Measurements from ENCODE around the gene TGFBR3.

DNA sequence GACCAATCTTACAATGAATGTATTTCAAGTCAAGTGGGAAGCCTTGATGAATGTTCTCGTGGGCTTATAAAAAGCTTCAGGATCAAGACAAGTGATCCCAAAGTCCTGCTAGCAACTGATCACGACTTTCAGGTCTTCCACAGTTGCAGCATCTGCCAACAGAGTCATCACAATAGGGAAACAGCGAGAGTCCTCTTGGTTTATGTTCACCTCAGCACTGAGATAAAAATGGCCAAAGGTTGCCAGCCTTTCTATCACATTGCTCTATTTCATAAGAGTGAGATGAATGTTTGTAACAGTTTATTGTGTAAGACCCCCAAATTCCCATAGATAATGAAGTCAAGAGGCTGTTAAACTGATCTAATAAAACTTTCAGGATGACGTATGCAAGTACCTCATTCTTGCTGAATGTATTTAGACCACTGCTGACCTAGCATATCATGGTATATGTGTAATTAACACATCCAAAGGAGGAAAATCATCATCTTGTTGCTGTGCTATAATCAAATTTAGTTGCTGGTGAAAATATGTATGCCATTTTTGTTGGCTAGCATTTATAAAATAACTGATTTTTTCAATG lies 150.6 kb downstream of the TGFBR3 start:
- no peak for TF ChIP-seq EP300 (IDR thresholded peaks at IDR 0.05; ENCODE audit: borderline replicate concordance in 1 of 2, low read depth in 2 of 2, low read length in 2 of 2)
- TF ChIP-seq, protein P1, sequence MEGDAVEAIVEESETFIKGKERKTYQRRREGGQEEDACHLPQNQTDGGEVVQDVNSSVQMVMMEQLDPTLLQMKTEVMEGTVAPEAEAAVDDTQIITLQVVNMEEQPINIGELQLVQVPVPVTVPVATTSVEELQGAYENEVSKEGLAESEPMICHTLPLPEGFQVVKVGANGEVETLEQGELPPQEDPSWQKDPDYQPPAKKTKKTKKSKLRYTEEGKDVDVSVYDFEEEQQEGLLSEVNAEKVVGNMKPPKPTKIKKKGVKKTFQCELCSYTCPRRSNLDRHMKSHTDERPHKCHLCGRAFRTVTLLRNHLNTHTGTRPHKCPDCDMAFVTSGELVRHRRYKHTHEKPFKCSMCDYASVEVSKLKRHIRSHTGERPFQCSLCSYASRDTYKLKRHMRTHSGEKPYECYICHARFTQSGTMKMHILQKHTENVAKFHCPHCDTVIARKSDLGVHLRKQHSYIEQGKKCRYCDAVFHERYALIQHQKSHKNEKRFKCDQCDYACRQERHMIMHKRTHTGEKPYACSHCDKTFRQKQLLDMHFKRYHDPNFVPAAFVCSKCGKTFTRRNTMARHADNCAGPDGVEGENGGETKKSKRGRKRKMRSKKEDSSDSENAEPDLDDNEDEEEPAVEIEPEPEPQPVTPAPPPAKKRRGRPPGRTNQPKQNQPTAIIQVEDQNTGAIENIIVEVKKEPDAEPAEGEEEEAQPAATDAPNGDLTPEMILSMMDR (IDR thresholded peaks at IDR 0.05; ENCODE audit: control extremely low read depth in 1 of 3, insufficient read depth in 1 of 3, low read depth in 1 of 3, low read length in 3 of 3), result no peak
- no peak for TF ChIP-seq POLR2AphosphoS5 (IDR thresholded peaks at IDR 0.05; ENCODE audit: low read depth, low read length)
- TF ChIP-seq POLR2A (IDR thresholded peaks at IDR 0.05; ENCODE audit: control extremely low read depth in 1 of 2, low read depth in 2 of 2, low read length in 2 of 2), result no peak

Data from H1 (cell line).